NT2/D1 (cell line): Measurements from ENCODE around the gene LRBA.
"Not testable (repeated sequence)": the region's sequence is repeated elsewhere in the genome, so short reads cannot be mapped to it uniquely, and the experiment has no call there.

Source experiments
- DNase-seq: peaks from one replicate; pipeline ENCODE4 v3.0.0-alpha.2; 2011; ENCODE audit warnings: low read depth, low spot score
- H3K27me3 ChIP-seq: 2 replicates; pipeline ENCODE4 v1.6.0; 2011; ENCODE audit warnings: mild to moderate bottlenecking; ENCODE audit not compliant: insufficient read length, insufficient read depth
- H3K36me3 ChIP-seq: 2 replicates; pipeline ENCODE4 v1.6.1; 2011; ENCODE audit warnings: mild to moderate bottlenecking, low read length, mixed read lengths; ENCODE audit not compliant: insufficient read depth, insufficient read length
- H3K4me1 ChIP-seq: 2 replicates; pipeline ENCODE4 v1.5.1; 2011; ENCODE audit not compliant: insufficient read depth, insufficient read length
- H3K4me3 ChIP-seq: 2 replicates; pipeline ENCODE4 v1.5.1; 2011; ENCODE audit warnings: low read depth; ENCODE audit not compliant: insufficient read length
- H3K9ac ChIP-seq: 2 replicates; pipeline ENCODE4 v1.6.0; 2011; ENCODE audit warnings: low read depth; ENCODE audit not compliant: insufficient read length
- H3K9me3 ChIP-seq: 2 replicates; pipeline ENCODE4 v1.5.1; 2011; ENCODE audit warnings: mild to moderate bottlenecking, low read length; ENCODE audit not compliant: insufficient read depth
- SUZ12 ChIP-seq: IDR thresholded peaks from 2 replicates; pipeline ENCODE4 v1.6.1; 2011; ENCODE audit not compliant: insufficient read length, insufficient read depth; ENCODE audit errors: extremely low read depth
- YY1 ChIP-seq: IDR thresholded peaks from 2 replicates; pipeline ENCODE4 v1.6.1; 2011; ENCODE audit not compliant: insufficient read length, insufficient read depth
- ZNF274 ChIP-seq: IDR thresholded peaks from 2 replicates; pipeline ENCODE4 v1.6.1; 2011; ENCODE audit warnings: mild to moderate bottlenecking, low read depth, low read length

LRBA gene

GRCh38 chr4:150533673-150534072, 481.4 kb downstream of the LRBA start:
- Histone ChIP-seq H3K4me1 (no peaks in the 10 kb centered on the region), H3K27me3 (no peaks in the 10 kb centered on the region), H3K36me3 (no peaks in the 10 kb centered on the region), H3K4me3 (no peak overlapping the region), H3K9me3 (no peaks in the 10 kb centered on the region), H3K9ac (no peak overlapping the region)
- no peak for TF ChIP-seq SUZ12
- TF ChIP-seq ZNF274 = no peak
- no peak for TF ChIP-seq YY1
- no peak for DNase-seq

- Histone ChIP-seq H3K9ac (no peak overlapping the region), H3K36me3 (no peaks in the 10 kb centered on the region), H3K4me3 (no peak overlapping the region), H3K4me1 (no peaks in the 10 kb centered on the region), H3K9me3 (no peaks in the 10 kb centered on the region), H3K27me3 (no peaks in the 10 kb centered on the region)
- TF ChIP-seq SUZ12 = no peak
- TF ChIP-seq YY1 = no peak
- no peak for TF ChIP-seq ZNF274
- DNase-seq = no peak
These were observed 489.7 kb downstream of the LRBA start for GRCh38 chr4:150525321-150525868.

- Histone ChIP-seq H3K9me3 (no peaks in the 10 kb centered on the region), H3K27me3 (no peaks in the 10 kb centered on the region)
- DNase-seq = no peak
These were observed 496.5 kb downstream of the LRBA start for GRCh38 chr4:150518559-150518958.

GRCh38 chr4:150515135-150515534, 499.9 kb downstream of the LRBA start:
- DNase-seq = no peak
- no peak overlapping the region for H3K9ac ChIP-seq
- H3K36me3 ChIP-seq = no peaks in the 10 kb centered on the region
- H3K27me3 ChIP-seq = no peaks in the 10 kb centered on the region
- TF ChIP-seq ZNF274 (no peak), SUZ12 (no peak), YY1 (no peak)
- no peaks in the 10 kb centered on the region for H3K9me3 ChIP-seq
- no peak overlapping the region for H3K4me3 ChIP-seq
- H3K4me1 ChIP-seq = no peaks in the 10 kb centered on the region

More at GRCh38 chr4:150518559-150518958, 496.5 kb downstream of the LRBA start:
- Histone ChIP-seq H3K9ac (no peak overlapping the region), H3K4me1 (no peaks in the 10 kb centered on the region), H3K4me3 (no peak overlapping the region), H3K36me3 (no peaks in the 10 kb centered on the region)
- TF ChIP-seq ZNF274 = no peak
- TF ChIP-seq YY1 = no peak
- TF ChIP-seq SUZ12 = no peak

GRCh38 chr4:150514709-150515108, 500.4 kb downstream of the LRBA start:
- DNase-seq = no peak
- H3K27me3 ChIP-seq = no peaks in the 10 kb centered on the region
- no peak for TF ChIP-seq YY1
- no peak for TF ChIP-seq ZNF274
- no peak for TF ChIP-seq SUZ12
- H3K4me3 ChIP-seq = no peak overlapping the region
- no peaks in the 10 kb centered on the region for H3K9me3 ChIP-seq
- no peak overlapping the region for H3K9ac ChIP-seq
- H3K36me3 ChIP-seq = no peaks in the 10 kb centered on the region
- H3K4me1 ChIP-seq = no peaks in the 10 kb centered on the region

- H3K4me1 ChIP-seq = no peaks in the 10 kb centered on the region
- no peaks in the 10 kb centered on the region for H3K9me3 ChIP-seq
- H3K27me3 ChIP-seq = no peaks in the 10 kb centered on the region
- no peak overlapping the region for H3K4me3 ChIP-seq
- TF ChIP-seq SUZ12 (no peak), YY1 (no peak), ZNF274 (no peak)
- no peak overlapping the region for H3K9ac ChIP-seq
- H3K36me3 ChIP-seq = no peaks in the 10 kb centered on the region
- no peak for DNase-seq
These were observed 504.8 kb downstream of the LRBA start for GRCh38 chr4:150510176-150510865.

GRCh38 chr4:150507656-150508055, 507.4 kb downstream of the LRBA start:
- not testable (repeated sequence) for H3K9ac ChIP-seq, H3K27me3 ChIP-seq, DNase-seq, H3K4me1 ChIP-seq, H3K36me3 ChIP-seq, H3K4me3 ChIP-seq, H3K9me3 ChIP-seq

- TF ChIP-seq SUZ12 (no peak), YY1 (no peak), ZNF274 (no peak)
- H3K4me3 ChIP-seq = no peak overlapping the region
- H3K9ac ChIP-seq = no peak overlapping the region
- no peaks in the 10 kb centered on the region for H3K4me1 ChIP-seq
- H3K9me3 ChIP-seq = no peaks in the 10 kb centered on the region; the same call in 1 of the 2 replicates
- H3K36me3 ChIP-seq = no peaks in the 10 kb centered on the region
- no peak for DNase-seq
- H3K27me3 ChIP-seq = no peaks in the 10 kb centered on the region
These were observed 513.1 kb downstream of the LRBA start for GRCh38 chr4:150501983-150502382.
